ENCODE measurements around the gene TRPC1.

The TRPC1 gene

DNA sequence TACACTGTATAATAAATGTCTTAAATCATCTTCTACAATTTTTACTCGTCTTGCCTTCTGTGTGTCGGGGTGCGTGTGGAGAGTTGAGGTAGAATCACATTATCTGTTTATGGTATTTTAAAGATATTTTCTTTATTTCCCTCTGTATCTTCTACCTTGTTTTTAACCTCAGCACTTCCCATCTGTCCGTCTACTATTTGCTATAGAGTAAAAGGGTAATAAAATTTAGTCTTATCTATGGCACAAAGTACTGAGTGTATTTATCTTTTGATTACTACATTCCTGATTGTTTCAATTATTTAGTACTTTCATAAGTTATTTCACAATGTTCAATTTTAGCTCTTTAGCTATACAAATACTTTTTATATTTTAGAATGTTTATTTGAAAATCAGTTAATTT, 62.2 kb downstream of the TRPC1 start:
- DNase-seq (ENCODE audit: insufficient read length, low spot score): no peak
- TF ChIP-seq, protein P1, sequence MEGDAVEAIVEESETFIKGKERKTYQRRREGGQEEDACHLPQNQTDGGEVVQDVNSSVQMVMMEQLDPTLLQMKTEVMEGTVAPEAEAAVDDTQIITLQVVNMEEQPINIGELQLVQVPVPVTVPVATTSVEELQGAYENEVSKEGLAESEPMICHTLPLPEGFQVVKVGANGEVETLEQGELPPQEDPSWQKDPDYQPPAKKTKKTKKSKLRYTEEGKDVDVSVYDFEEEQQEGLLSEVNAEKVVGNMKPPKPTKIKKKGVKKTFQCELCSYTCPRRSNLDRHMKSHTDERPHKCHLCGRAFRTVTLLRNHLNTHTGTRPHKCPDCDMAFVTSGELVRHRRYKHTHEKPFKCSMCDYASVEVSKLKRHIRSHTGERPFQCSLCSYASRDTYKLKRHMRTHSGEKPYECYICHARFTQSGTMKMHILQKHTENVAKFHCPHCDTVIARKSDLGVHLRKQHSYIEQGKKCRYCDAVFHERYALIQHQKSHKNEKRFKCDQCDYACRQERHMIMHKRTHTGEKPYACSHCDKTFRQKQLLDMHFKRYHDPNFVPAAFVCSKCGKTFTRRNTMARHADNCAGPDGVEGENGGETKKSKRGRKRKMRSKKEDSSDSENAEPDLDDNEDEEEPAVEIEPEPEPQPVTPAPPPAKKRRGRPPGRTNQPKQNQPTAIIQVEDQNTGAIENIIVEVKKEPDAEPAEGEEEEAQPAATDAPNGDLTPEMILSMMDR (IDR thresholded peaks at IDR 0.05; ENCODE audit: insufficient read depth, missing control alignments): no peak
- FAIRE-seq: no peak

DNA sequence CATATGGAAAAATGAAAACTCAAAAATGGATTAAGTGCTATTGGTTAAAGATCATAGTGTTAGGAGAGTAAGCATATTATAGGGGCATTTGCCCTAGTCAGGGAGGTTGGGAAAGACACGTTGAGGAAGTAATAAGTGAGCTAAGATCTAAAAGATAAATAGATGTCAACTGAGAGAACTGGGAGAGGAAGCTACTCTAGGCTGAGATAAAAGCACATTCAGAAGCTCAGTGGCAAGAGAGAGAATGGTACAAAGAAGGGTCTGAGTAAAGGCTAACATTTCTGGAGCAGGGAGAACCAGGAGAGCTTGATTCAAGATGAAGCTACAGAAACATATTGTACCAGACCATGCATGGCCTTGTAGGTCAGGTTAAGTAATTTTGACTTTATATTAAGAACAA, 63.9 kb downstream of the TRPC1 start:
- no peak for DNase-seq (ENCODE audit: insufficient read length, low spot score)
- FAIRE-seq: no peak
- TF ChIP-seq, protein P1 (IDR thresholded peaks at IDR 0.05; ENCODE audit: insufficient read depth, missing control alignments): no peak

DNA sequence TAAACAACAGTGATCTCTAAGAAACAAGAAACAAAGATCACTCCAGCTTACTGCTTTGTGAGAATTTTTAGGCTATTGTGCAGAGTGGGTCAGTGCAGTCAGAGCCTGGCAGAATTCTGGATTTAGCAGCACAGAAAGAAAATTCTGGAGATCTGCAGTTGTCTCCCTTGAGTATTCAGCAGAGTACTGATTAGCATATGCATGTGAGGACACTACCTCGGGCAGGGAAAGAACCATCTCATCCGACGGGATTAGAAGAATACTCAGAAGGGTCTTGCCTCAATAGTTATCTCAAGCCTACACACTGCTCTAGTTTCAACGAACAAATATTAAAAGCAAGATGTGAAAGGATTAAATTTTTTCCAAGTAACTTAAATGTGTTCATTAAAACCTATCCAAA, 70.7 kb downstream of the TRPC1 start:
- no peak for DNase-seq (ENCODE audit: insufficient read length, low spot score)
- TF ChIP-seq, protein P1 (IDR thresholded peaks at IDR 0.05; ENCODE audit: insufficient read depth, missing control alignments): no peak
- FAIRE-seq: peak; percentile 16

DNA sequence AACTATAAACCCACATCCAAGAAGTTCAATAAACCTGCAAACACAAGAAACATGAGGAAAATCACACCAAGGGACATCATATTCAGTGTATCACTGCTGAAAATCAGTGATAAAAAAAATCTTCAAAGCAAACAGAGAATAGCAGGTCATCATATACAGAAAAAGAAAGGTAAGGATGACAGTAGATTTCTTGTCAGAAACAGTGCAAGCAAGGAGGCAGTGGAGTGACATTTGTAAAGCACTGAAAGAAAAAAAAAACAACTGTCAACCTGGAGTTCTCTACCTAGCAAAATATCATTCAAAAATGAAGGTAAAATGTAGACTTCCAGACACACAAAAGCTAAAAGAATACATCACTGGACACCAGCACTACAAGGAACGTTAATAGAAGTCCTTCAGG, 71.5 kb downstream of the TRPC1 start:
- FAIRE-seq (no peak), DNase-seq (ENCODE audit: insufficient read length, low spot score) (no peak)
- TF ChIP-seq, protein P1 (IDR thresholded peaks at IDR 0.05; ENCODE audit: insufficient read depth, missing control alignments): no peak

DNA sequence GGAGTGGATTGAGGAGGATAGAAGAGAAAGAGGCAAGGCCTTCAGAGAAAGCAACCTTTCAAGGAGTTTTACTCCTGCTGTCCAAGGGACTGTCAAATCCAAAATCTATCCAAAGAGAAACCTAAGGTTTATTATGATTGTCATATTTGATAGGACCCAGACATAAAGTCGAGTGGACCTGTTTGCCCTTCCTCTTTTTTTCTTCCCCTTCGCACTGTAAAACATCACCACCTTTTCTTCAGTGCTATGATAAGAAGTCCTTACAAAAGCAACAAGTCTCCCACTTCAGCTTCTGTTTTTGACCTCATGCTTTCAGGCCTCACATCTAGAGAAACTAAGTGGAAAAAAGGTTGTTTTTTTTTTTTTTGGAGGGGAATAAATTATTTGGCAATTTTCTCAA, 73.0 kb downstream of the TRPC1 start:
- FAIRE-seq: no peak
- TF ChIP-seq, protein P1 (IDR thresholded peaks at IDR 0.05; ENCODE audit: insufficient read depth, missing control alignments): no peak
- no peak for DNase-seq (ENCODE audit: insufficient read length, low spot score)

DNA sequence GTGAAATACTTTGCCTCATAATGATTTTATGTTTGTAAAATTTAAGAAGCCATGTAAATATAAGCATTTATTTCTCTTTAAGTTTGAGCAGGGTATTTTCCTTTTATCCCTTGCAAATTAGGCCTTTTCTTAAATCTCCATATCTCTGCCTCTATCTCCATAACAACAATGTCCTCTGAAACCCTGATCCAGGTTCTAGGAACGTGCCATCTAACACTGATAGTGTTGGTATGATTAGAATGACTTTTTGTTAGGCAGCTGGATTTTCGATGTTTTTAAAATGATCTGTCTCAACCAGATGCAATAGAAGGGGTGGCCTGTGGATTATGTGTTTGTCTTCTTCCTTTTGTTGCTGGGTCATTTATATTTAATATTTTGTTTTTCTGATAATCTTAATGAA, 77.9 kb downstream of the TRPC1 start:
- TF ChIP-seq, protein P1 (IDR thresholded peaks at IDR 0.05; ENCODE audit: insufficient read depth, missing control alignments): no peak
- FAIRE-seq: no peak
- DNase-seq (ENCODE audit: insufficient read length, low spot score): no peak

DNA sequence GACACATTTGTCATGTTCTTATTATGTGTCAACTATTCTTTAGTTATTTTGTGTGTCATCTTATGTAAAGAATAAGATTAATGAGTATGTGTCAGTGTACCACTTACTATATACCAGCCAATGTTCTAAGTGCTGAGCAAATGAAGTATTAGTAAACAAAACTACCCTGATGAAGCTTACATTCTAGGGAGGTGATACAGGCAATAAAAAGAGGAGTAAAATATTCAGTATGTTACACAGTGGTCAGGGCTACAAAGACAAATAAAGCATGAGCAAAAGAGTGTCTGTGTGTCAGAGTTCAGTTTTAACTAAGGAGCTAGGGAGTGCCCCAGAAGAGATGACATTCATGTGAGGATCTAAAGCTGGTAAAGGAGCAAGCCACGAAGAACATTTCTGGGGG, 79.1 kb downstream of the TRPC1 start:
- DNase-seq (ENCODE audit: insufficient read length, low spot score): no peak
- TF ChIP-seq, protein P1 (IDR thresholded peaks at IDR 0.05; ENCODE audit: insufficient read depth, missing control alignments): no peak
- no peak for FAIRE-seq
